A673 (cell line): Measurements from ENCODE around the gene ASB18. TPM values are rescaled to one million over a fixed set of nuclear protein-coding genes. Genes with fewer than 3 reads are reported as not detected.

ENCODE experiments used
- BruUV-seq: library from RNA; stranded (reverse); fragments of 400-500 nt; replicated peaks from 2 replicates; lab custom pipeline; 2021; lab: Mats Ljungman, UMichigan
- CTCF ChIA-PET: fragments of 300-600 bp; sonication (Branson Sonifier 250); formaldehyde crosslinking; loops from one replicate; lab custom pipeline; 2022; ENCODE audit warnings: antibody characterized with exemption; lab: Charles Lee
- POLR2A ChIA-PET: fragments of 300-600 bp; sonication (Branson Sonifier 250); formaldehyde crosslinking; loops from one replicate; lab custom pipeline; 2022; ENCODE audit warnings: antibody characterized with exemption; ENCODE audit not compliant: low non-redundant PET; lab: Charles Lee
- DNase-seq: peaks from one replicate; pipeline ENCODE4 v3.0.0-alpha.2; 2015; ENCODE audit warnings: low spot score
- H3K27ac ChIP-seq: fragments of 200-600 bp; sonication (generic); 2 replicates; pipeline ENCODE4 v1.5.1; 2016; ENCODE audit warnings: mixed run types, low read depth, mild to moderate bottlenecking, mixed read lengths, antibody characterized with exemption, low read length; ENCODE audit not compliant: poor library complexity, severe bottlenecking
- H3K27me3 ChIP-seq: fragments of 200-600 bp; sonication (generic); replicated peaks from 2 replicates; pipeline ENCODE4 v1.6.1; 2017; ENCODE audit warnings: mixed run types, low read depth, mild to moderate bottlenecking, mixed read lengths, antibody characterized with exemption, low read length; ENCODE audit not compliant: insufficient read depth, poor library complexity
- H3K36me3 ChIP-seq: fragments of 200-600 bp; sonication (generic); 2 replicates; pipeline ENCODE4 v1.6.1; 2016; ENCODE audit warnings: mixed run types, mild to moderate bottlenecking, mixed read lengths, antibody characterized with exemption, low read length; ENCODE audit not compliant: insufficient read depth, poor library complexity, severe bottlenecking
- H3K4me1 ChIP-seq: fragments of 200-600 bp; sonication (generic); 2 replicates; pipeline ENCODE4 v1.6.1; 2017; ENCODE audit warnings: mixed run types, mild to moderate bottlenecking, mixed read lengths, antibody characterized with exemption, low read length; ENCODE audit not compliant: insufficient read depth, poor library complexity, severe bottlenecking
- H3K4me3 ChIP-seq: fragments of 200-600 bp; sonication (generic); 2 replicates; pipeline ENCODE4 v1.5.1; 2016; ENCODE audit warnings: low read depth, mixed run types, mild to moderate bottlenecking, mixed read lengths, low read length; ENCODE audit not compliant: poor library complexity, severe bottlenecking
- H3K9me3 ChIP-seq: fragments of 200-600 bp; sonication (generic); 2 replicates; pipeline ENCODE4 v1.6.1; 2016; ENCODE audit warnings: mixed run types, low read depth, mild to moderate bottlenecking, mixed read lengths, antibody characterized with exemption, low read length; ENCODE audit not compliant: poor library complexity, severe bottlenecking
- EZH2 ChIP-seq: fragments of 200-600 bp; sonication (generic); IDR thresholded peaks from 2 replicates; pipeline ENCODE4 v1.6.1; 2017; ENCODE audit warnings: borderline replicate concordance, low read depth, mild to moderate bottlenecking, mixed read lengths, antibody characterized with exemption, low read length; ENCODE audit not compliant: poor library complexity, severe bottlenecking
- intact Hi-C: fragments of 100-400 bp; cut with micrococcal nuclease; formaldehyde crosslinking; loops from one replicate; pipeline ENCODE4 v1.10.0; 2022; ENCODE audit not compliant: unreplicated experiment
- total RNA-seq: library from RNA; stranded (reverse); gene quantifications from 2 replicates; pipeline ENCODE4 v1.2.3, GENCODE V29; 2021
- TF ChIP-seq, protein P1 (sequence below): fragments of 300-800, 200-600 bp; sonication (generic); conservative IDR thresholded peaks from 2 replicates; pipeline ENCODE4 v1.5.1; 2017; ENCODE audit warnings: low read depth, mild to moderate bottlenecking, antibody characterized with exemption, low read length, moderate library complexity, mixed read lengths

ASB18 gene
- total RNA-seq, 1 experiment from 2014 or later, result not detected

DNA sequence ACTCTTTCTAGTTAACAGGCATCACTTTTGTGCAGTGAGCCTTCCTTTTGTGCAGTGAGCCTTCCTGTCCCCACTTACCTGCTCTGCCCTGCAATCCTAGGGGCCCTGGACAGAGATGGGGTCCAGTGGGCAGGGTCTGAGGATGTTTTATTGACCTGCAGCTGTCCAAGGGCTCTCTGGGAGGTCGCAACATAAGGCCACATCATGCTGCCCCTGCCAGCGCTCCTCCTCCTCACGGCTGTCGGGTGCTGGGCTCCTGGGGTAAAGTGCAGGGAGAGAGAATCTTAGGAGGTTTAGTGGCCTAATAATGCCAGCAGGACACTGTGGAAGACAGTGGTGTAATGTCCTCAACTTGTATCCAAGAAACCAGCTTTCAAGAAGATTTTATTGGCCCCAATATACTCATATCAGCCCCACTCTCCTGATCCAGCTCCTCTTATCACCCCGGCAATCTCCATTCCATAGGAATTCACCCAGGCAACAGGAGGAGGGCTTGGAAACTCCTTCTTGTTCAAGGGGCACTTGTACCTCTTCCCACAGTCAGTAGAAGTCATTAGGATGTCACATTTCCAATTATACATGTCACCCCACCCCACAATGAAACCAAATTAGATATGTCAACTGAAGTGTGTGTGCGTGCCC, 41.9 kb upstream of the ASB18 start:
- no peak overlapping the region for H3K4me3 ChIP-seq
- CTCF ChIA-PET, result no interaction called here
- no peaks in the 10 kb centered on the region for H3K9me3 ChIP-seq
- peaks cover 56% of the 10 kb centered on the region for H3K27me3 ChIP-seq
- no peak for DNase-seq
- no peaks in the 10 kb centered on the region for H3K4me1 ChIP-seq
- no peak overlapping the region for H3K27ac ChIP-seq
- intact Hi-C loops, result no loop called here
- POLR2A ChIA-PET, result no interaction called here
- no peak for TF ChIP-seq EZH2
- TF ChIP-seq, protein P1, sequence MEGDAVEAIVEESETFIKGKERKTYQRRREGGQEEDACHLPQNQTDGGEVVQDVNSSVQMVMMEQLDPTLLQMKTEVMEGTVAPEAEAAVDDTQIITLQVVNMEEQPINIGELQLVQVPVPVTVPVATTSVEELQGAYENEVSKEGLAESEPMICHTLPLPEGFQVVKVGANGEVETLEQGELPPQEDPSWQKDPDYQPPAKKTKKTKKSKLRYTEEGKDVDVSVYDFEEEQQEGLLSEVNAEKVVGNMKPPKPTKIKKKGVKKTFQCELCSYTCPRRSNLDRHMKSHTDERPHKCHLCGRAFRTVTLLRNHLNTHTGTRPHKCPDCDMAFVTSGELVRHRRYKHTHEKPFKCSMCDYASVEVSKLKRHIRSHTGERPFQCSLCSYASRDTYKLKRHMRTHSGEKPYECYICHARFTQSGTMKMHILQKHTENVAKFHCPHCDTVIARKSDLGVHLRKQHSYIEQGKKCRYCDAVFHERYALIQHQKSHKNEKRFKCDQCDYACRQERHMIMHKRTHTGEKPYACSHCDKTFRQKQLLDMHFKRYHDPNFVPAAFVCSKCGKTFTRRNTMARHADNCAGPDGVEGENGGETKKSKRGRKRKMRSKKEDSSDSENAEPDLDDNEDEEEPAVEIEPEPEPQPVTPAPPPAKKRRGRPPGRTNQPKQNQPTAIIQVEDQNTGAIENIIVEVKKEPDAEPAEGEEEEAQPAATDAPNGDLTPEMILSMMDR, result no peak
- no peaks in the 10 kb centered on the region for H3K36me3 ChIP-seq
- no TSS peak for BruUV-seq

DNA sequence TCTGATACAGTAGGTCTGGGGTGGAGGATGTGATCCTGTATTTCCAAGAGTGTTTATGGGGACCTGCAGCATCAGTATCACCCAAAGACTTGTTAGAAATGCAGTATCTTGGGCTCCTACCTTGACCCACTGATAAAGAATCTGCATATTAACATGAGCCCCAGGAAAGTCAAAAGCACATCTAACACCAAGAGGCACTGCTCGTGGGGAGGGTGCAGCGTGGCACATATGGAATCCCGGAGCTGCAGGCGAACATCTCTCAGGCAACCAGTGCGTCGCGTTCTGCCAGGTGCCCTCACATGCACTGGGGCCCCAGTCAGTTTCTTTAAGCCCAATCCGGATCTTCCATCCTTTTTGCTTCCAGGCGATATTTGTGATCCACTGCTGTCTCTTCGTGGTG, 41.3 kb upstream of the ASB18 start:
- CTCF ChIA-PET, result no interaction called here
- BruUV-seq, result no TSS peak
- no peak for TF ChIP-seq EZH2
- TF ChIP-seq, protein P1, result no peak
- no peak overlapping the region for H3K4me3 ChIP-seq
- no peak overlapping the region for H3K27ac ChIP-seq
- H3K9me3 ChIP-seq, result no peaks in the 10 kb centered on the region
- intact Hi-C loops, result no loop called here
- H3K27me3 ChIP-seq, result peaks cover 61% of the 10 kb centered on the region
- H3K36me3 ChIP-seq, result no peaks in the 10 kb centered on the region
- H3K4me1 ChIP-seq, result no peaks in the 10 kb centered on the region
- POLR2A ChIA-PET, result no interaction called here
- DNase-seq, result no peak

DNA sequence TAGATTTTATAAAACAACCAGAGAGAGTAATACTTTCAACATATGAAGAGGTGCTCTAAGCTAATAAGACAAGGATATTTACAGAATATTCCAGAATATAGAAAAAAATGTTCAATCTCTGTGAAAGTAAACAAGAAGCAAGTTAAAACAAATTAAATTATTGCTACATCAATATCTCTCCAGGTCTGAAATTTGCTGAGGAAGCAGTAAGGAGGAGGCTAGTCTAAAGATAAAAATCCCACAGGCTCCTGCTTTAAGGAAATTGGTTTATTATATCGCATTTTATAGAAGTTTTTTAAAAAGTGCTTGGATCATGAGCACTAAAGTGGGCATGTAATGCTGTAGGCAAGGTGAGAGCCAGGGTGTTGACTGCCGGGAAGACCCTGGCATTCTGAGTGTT, 39.7 kb upstream of the ASB18 start:
- TF ChIP-seq, protein P1, result no peak
- TF ChIP-seq EZH2, result no peak
- Histone ChIP-seq H3K4me3 (no peak overlapping the region), H3K4me1 (no peaks in the 10 kb centered on the region), H3K27ac (no peak overlapping the region), H3K27me3 (peaks cover 52% of the 10 kb centered on the region), H3K9me3 (no peaks in the 10 kb centered on the region), H3K36me3 (no peaks in the 10 kb centered on the region)
- intact Hi-C loops, result no loop called here
- BruUV-seq, result no TSS peak
- ChIA-PET CTCF (no interaction called here), POLR2A (no interaction called here)
- no peak for DNase-seq
